GM23338 (cell line): ENCODE measurements around the gene VPS41.

Experiments
- CREB1 ChIP-seq: fragments of 250-450 bp; sonication (Bioruptor Pico); IDR thresholded peaks from 2 replicates; pipeline ENCODE4 v1.5.0; 2020; ENCODE audit warnings: low read depth, mild to moderate bottlenecking, moderate library complexity
- CTCF ChIP-seq, 2 experiments: fragments of 200-600 bp in 1 of 2; sonication (generic) in 1 of 2; conservative IDR thresholded peaks; 2 replicates each; pipeline versions ENCODE4 v1.5.1 to v1.6.1; 2016 to 2017; ENCODE audit warnings: antibody characterized with exemption in 2 of 2, low read depth in 2 of 2, mild to moderate bottlenecking in 2 of 2, moderate library complexity in 1 of 2
- EZH2 ChIP-seq: fragments of 200-600 bp; sonication (generic); IDR thresholded peaks from one replicate; pipeline ENCODE4 v1.8.0; 2017; ENCODE audit warnings: antibody characterized with exemption, mild to moderate bottlenecking, low read depth; ENCODE audit not compliant: unreplicated experiment
- EZH2phosphoT487 ChIP-seq: fragments of 200-600 bp; sonication (generic); IDR thresholded peaks from one replicate; pipeline ENCODE4 v1.8.1; 2018; ENCODE audit warnings: antibody characterized with exemption; ENCODE audit not compliant: unreplicated experiment
- JUNB ChIP-seq: IDR thresholded peaks from one replicate; pipeline ENCODE4 v1.6.1; 2016; ENCODE audit warnings: antibody characterized with exemption; ENCODE audit not compliant: unreplicated experiment
- NANOG ChIP-seq: IDR thresholded peaks from 2 replicates; pipeline ENCODE4 v1.6.1; 2016; ENCODE audit warnings: antibody characterized with exemption, borderline replicate concordance
- POLR2AphosphoS5 ChIP-seq: IDR thresholded peaks from 2 replicates; pipeline ENCODE4 v1.6.1; 2016; ENCODE audit warnings: antibody characterized with exemption, low read depth
- REST ChIP-seq: IDR thresholded peaks from one replicate; pipeline ENCODE4 v1.6.1; 2018; ENCODE audit warnings: antibody characterized with exemption; ENCODE audit not compliant: unreplicated experiment
- STAT1 ChIP-seq: IDR thresholded peaks from one replicate; pipeline ENCODE4 v1.6.1; 2016; ENCODE audit warnings: antibody characterized with exemption; ENCODE audit not compliant: unreplicated experiment
- ZNF114 ChIP-seq: fragments of 250-450 bp; sonication (Bioruptor Pico); IDR thresholded peaks from 2 replicates; pipeline ENCODE4 v1.5.0; 2020; ENCODE audit warnings: mild to moderate bottlenecking, moderate library complexity
- ZNF331 ChIP-seq: fragments of 250-450 bp; sonication (Bioruptor Pico); IDR thresholded peaks from 2 replicates; pipeline ENCODE4 v1.5.0; 2020; ENCODE audit warnings: low read depth, mild to moderate bottlenecking, moderate library complexity
- ZNF462 ChIP-seq: fragments of 250-450 bp; sonication (Bioruptor Pico); IDR thresholded peaks from 2 replicates; pipeline ENCODE4 v1.5.0; 2020; ENCODE audit warnings: mild to moderate bottlenecking, moderate library complexity
- TF ChIP-seq, protein P1 (sequence below): IDR thresholded peaks from 2 replicates; pipeline ENCODE4 v1.6.1; 2016; ENCODE audit warnings: antibody characterized with exemption

DNA sequence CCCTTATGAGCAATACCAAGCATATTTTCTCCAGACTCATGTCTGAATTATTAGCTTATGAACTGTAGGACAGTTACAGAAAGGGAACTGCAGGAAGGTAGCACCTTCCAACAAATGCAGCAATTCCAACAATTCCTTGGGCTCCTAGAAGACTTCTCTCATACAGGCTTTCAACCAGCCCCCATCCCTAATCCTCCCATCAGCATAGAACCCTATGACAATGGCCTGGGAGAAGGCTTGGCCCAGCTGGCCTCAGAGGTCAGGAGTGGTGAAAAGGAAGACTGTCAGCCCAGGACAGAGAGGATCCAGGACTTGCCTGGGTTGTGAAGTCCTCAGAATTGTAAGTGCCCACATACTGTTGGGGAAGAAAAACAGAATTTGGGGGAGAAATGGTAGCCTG is 5.9 kb downstream of the VPS41 start:
- TF ChIP-seq EZH2phosphoT487 (no peak), CTCF (conservative IDR thresholded peaks at IDR 0.05; ENCODE audit: low read depth in 2 of 2) (no peak), EZH2 (no peak), STAT1 (no peak), ZNF331 (CRISPR knock-in tag) (no peak), POLR2AphosphoS5 (no peak), REST (no peak), CREB1 (CRISPR knock-in tag) (no peak), NANOG (no peak), JUNB (no peak), ZNF114 (CRISPR knock-in tag) (no peak), ZNF462 (peak; percentile 57)
- TF ChIP-seq, protein P1, sequence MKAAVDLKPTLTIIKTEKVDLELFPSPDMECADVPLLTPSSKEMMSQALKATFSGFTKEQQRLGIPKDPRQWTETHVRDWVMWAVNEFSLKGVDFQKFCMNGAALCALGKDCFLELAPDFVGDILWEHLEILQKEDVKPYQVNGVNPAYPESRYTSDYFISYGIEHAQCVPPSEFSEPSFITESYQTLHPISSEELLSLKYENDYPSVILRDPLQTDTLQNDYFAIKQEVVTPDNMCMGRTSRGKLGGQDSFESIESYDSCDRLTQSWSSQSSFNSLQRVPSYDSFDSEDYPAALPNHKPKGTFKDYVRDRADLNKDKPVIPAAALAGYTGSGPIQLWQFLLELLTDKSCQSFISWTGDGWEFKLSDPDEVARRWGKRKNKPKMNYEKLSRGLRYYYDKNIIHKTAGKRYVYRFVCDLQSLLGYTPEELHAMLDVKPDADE: no peak
